Renal cortical epithelial cell (primary cell): ENCODE results near the gene INTS6L. TPM values are rescaled to one million over a fixed set of nuclear protein-coding genes. Genes with fewer than 3 reads are reported as not detected.
"Not testable (repeated sequence)": the region's sequence is repeated elsewhere in the genome, so short reads cannot be mapped to it uniquely, and the experiment has no call there.

ENCODE experiments used
- DNase-seq: peaks from one replicate; pipeline ENCODE4 v3.0.0-alpha.2; 2011; ENCODE audit warnings: low read depth
- total RNA-seq: library from RNA; depleted of rRNA; stranded (reverse); fragments of >200 nt; gene quantifications from 2 replicates; pipeline ENCODE4 v1.2.3, GENCODE V29; 2014

INTS6L gene
- total RNA-seq, 1 donor from 2014 or later: 4.7 TPM

DNA sequence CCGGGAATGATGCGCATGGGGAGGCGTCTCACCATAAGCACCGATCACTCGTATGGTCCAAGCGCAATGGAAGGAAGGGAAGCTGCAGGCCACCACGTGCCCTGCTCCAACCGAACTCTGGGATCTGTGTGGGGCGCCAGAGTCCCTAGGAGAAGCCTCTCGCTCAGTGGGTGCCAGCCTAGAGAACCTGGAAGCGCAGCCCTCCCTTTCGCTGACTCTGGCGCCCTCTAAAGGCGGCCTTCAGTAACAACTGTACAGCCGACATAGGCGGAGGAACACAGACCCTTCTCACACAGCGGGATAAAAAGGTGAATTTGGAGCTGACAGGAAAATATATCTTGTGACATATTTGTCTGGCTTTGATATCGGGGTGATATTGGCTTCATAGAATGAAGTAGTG lies 76.0 kb downstream of the INTS6L start:
- DNase-seq: peak; percentile 0

DNA sequence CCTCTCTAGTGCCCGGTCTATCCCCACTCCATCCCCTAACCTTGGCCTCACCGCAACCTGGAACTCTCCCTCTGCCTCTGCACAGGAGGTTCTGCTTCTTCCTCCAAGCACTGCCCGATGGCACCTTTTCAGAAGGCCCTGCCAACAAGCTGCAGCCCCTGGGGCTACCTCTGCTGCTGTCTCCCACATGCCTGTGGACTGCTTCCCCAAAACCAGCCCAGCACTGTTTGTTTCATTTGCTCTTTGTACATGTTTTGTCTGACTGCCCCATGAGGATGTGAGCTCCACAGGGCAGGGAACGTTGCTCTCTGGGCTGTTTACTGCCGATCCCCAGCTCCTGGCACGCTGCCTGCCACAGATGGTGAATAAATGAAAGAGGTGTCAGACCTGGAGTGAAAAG lies 85.4 kb downstream of the INTS6L start:
- no peak for DNase-seq

- DNase-seq: not testable (repeated sequence)
These were observed 104.1 kb downstream of the INTS6L start for GRCh38 chrX:135624408-135625204.

GRCh38 chrX:135625995-135626394 lies 105.5 kb downstream of the INTS6L start:
- DNase-seq: no peak

- no peak for DNase-seq
These were observed 108.9 kb downstream of the INTS6L start for GRCh38 chrX:135629342-135629741.

Other genes with a start within 250 kb of the INTS6L start
- gene ETDC, start 211.2 kb upstream of the INTS6L start, total RNA-seq: not detected in 2 replicates
- gene ZNF75D, start 176.6 kb upstream of the INTS6L start, total RNA-seq: 6.4 and 10.7 TPM in 2 replicates
- 5.2 and 6.8 TPM in 2 replicates for gene ZNF449, start 175.9 kb upstream of the INTS6L start, total RNA-seq
- 1.9 and 5.6 TPM in 2 replicates for gene SMIM10L2A, start 98.7 kb upstream of the INTS6L start, total RNA-seq
- gene CT45A1, start 193.0 kb downstream of the INTS6L start, total RNA-seq: not detected in 2 replicates
- gene CT45A3, start 247.5 kb downstream of the INTS6L start, total RNA-seq: not detected in 2 replicates